Transverse colon (tissue), 4 donors: Measurements from ENCODE around the gene SLC38A10. TPM values are rescaled to one million over a fixed set of nuclear protein-coding genes. Genes with fewer than 3 reads are reported as not detected.

ENCODE experiments used
- DNase-seq: peaks from one replicate; pipeline ENCODE4 v3.0.0-alpha.2; 2019
- H3K27ac ChIP-seq, 4 donors: fragments of 200-600 bp; sonication (generic); 2 replicates each; pipeline ENCODE4 v1.5.1; 2016 to 2018; ENCODE audit warnings: inconsistent platforms in 4 of 4
- H3K27me3 ChIP-seq: fragments of 200-600 bp; sonication (generic); 2 replicates; pipeline ENCODE4 v1.5.1; 2017; ENCODE audit warnings: inconsistent platforms
- H3K36me3 ChIP-seq, 4 donors: fragments of 200-600 bp; sonication (generic); 2 replicates each; pipeline ENCODE4 v1.5.1; 2017 to 2019; ENCODE audit warnings: inconsistent platforms in 4 of 4
- H3K4me1 ChIP-seq, 4 donors: fragments of 200-600 bp; sonication (generic); 2 replicates each; pipeline ENCODE4 v1.5.1; 2017 to 2020; ENCODE audit warnings: inconsistent platforms in 4 of 4
- H3K4me3 ChIP-seq, 4 donors: fragments of 200-600 bp; sonication (generic); 1 replicate in 1 of 4; 2 replicates in 3 of 4; pipeline versions ENCODE4 v1.5.1 to v1.6.1; 2017 to 2019; ENCODE audit warnings: inconsistent platforms in 4 of 4
- H3K9me3 ChIP-seq, 2 donors: fragments of 200-600 bp; sonication (generic); 2 replicates each; pipeline ENCODE4 v1.5.1; 2017 to 2019; ENCODE audit warnings: inconsistent platforms in 2 of 2
- CTCF ChIP-seq, 5 experiments: fragments of 200-600 bp in 3 of 5; fragments of 450-650 bp in 2 of 5; sonication (generic) in 3 of 5; IDR thresholded peaks; 1 replicate in 2 of 5; 2 replicates in 3 of 5; pipeline ENCODE4 v1.5.1; 2016 to 2017; ENCODE audit warnings: antibody characterized with exemption in 5 of 5, inconsistent platforms in 3 of 5, mild to moderate bottlenecking in 2 of 5, moderate library complexity in 1 of 5
- EP300 ChIP-seq: sonication (generic); formaldehyde crosslinking; IDR thresholded peaks from one replicate; pipeline ENCODE4 v1.6.1; 2017; ENCODE audit warnings: antibody characterized with exemption, low read depth
- POLR2A ChIP-seq: fragments of 450-650 bp; IDR thresholded peaks from one replicate; pipeline ENCODE4 v1.6.1; 2016; ENCODE audit warnings: antibody characterized with exemption, mild to moderate bottlenecking, moderate library complexity
- POLR2AphosphoS5 ChIP-seq, 3 donors: sonication (generic); formaldehyde crosslinking; IDR thresholded peaks; one replicate each; pipeline ENCODE4 v1.6.1; 2016; ENCODE audit warnings: antibody characterized with exemption in 3 of 3
- WGBS, 2 donors: methylation state at CpG; one replicate each; pipeline ENCODE4 v1.1.5; 2018; ENCODE audit warnings: low coverage in 1 of 2; 5-methylcytosine and 5-hydroxymethylcytosine counted together
- in situ Hi-C, 4 donors: fragments of 200-750 bp; cut with MboI; loops; one replicate each; pipeline versions ENCODE4 v1.15.0 to v1.15.1; 2017; ENCODE audit warnings: low sequenced_read_pairs in 3 of 4, low pct_ligation_motif_present in 1 of 4, low pct_unique_long_range_greater_than_20kb in 1 of 4
- intact Hi-C: fragments of 100-400 bp; cut with DNase I; formaldehyde crosslinking; loops from one replicate; pipeline ENCODE4 v1.15.1; 2023; ENCODE audit warnings: low total_unique reads
- total RNA-seq, 4 donors: library from RNA; depleted of rRNA; stranded (reverse); fragments of >200 nt; gene quantifications; one replicate each; pipeline ENCODE4 v1.1.0, GENCODE V29; 2016

The SLC38A10 gene
- total RNA-seq, 4 donors from 2014 or later: 94.9 to 113 (median 98.9) TPM

GRCh38 chr17:81294512-81295030, 536 bp downstream of the SLC38A10 start:
- TF ChIP-seq CTCF (IDR thresholded peaks at IDR 0.05): no peak
- no peak for TF ChIP-seq EP300
- no peak for TF ChIP-seq POLR2AphosphoS5 (IDR thresholded peaks at IDR 0.05)
- TF ChIP-seq POLR2A: no peak
- peak; percentile 51 for DNase-seq
- in situ Hi-C loops (loop anchor here in 2 of 4 donors (25.0 kb wide), 2 partner anchors 93 to 193 kb away; partner anchors contain the start of gene BAHCC1 (in 1 of the 2)), intact Hi-C loops (loop anchor here (5.0 to 10.0 kb wide), 3 partner anchors 60 to 188 kb away; partner anchors contain the start of genes BAHCC1, NDUFAF8 and TEPSIN)
- Histone ChIP-seq H3K4me1 (peaks cover 8 to 42% (median 35%) of the 10 kb centered on the region in 4 donors), H3K9me3 (no peaks in the 10 kb centered on the region), H3K27me3 (no peaks in the 10 kb centered on the region), H3K36me3 (no peaks in the 10 kb centered on the region), H3K27ac (peak overlapping the region; percentile 93 to 98 (median 94)), H3K4me3 (peak overlapping the region; percentile 78 to 95 (median 86))
- 0% methylated on average over 45 of the region's 48 CpGs; no CpG with 5 or more reads in 1 of the 2 donors for WGBS, 2 donors

- Histone ChIP-seq H3K27ac (peak overlapping the region in 3 of 4 donors; percentile 18 to 96 (median 28)), H3K4me3 (no peak overlapping the region), H3K9me3 (no peaks in the 10 kb centered on the region), H3K27me3 (no peaks in the 10 kb centered on the region), H3K4me1 (peaks cover 8 to 45% (median 35%) of the 10 kb centered on the region in 4 donors), H3K36me3 (peaks cover 0 to 13% (median 0%) of the 10 kb centered on the region in 4 donors)
- in situ Hi-C loops (loop anchor here in 2 of 4 donors (25.0 kb wide), 2 partner anchors 95 to 195 kb away; partner anchors contain the start of gene BAHCC1 (in 1 of the 2)), intact Hi-C loops (loop anchor here (5.0 to 10.0 kb wide), 3 partner anchors 58 to 190 kb away; partner anchors contain the start of genes BAHCC1, NDUFAF8 and TEPSIN)
- no peak for TF ChIP-seq CTCF (IDR thresholded peaks at IDR 0.05)
- no peak for TF ChIP-seq POLR2A
- TF ChIP-seq EP300: no peak
- TF ChIP-seq POLR2AphosphoS5 (IDR thresholded peaks at IDR 0.05): no peak
- no peak for DNase-seq
- 84% methylated on average over 12 of the region's 12 CpGs; no CpG with 5 or more reads in 1 of the 2 donors for WGBS, 2 donors
Measured at GRCh38 chr17:81292450-81292849, 2.7 kb downstream of the SLC38A10 start.

- H3K4me3 ChIP-seq: no peak overlapping the region
- H3K36me3 ChIP-seq: peaks cover 0 to 13% (median 0%) of the 10 kb centered on the region in 4 donors
- 37% methylated on average over 16 of the region's 16 CpGs; no CpG with 5 or more reads in 1 of the 2 donors for WGBS, 2 donors
- TF ChIP-seq CTCF (IDR thresholded peaks at IDR 0.05): peak; percentile 69 to 84 (median 79)
- TF ChIP-seq POLR2AphosphoS5 (IDR thresholded peaks at IDR 0.05): no peak
- peaks cover 8 to 50% (median 35%) of the 10 kb centered on the region in 4 donors for H3K4me1 ChIP-seq
- no peaks in the 10 kb centered on the region for H3K27me3 ChIP-seq
- H3K27ac ChIP-seq: peak overlapping the region in 1 of 4 donors; percentile 28
- DNase-seq: peak; percentile 86
- no peaks in the 10 kb centered on the region for H3K9me3 ChIP-seq
- in situ Hi-C loops (loop anchor here in 2 of 4 donors (25.0 kb wide), 2 partner anchors 96 to 196 kb away; partner anchors contain the start of gene BAHCC1 (in 1 of the 2)), intact Hi-C loops (loop anchor here (5.0 to 10.0 kb wide), 3 partner anchors 57 to 191 kb away; partner anchors contain the start of genes BAHCC1, NDUFAF8 and TEPSIN)
Measured at GRCh38 chr17:81291662-81292061, 3.4 kb downstream of the SLC38A10 start.

- no peaks in the 10 kb centered on the region for H3K27me3 ChIP-seq
- in situ Hi-C loops: loop anchor here in 2 of 4 donors (25.0 kb wide), 2 partner anchors 97 to 197 kb away; partner anchors contain the start of gene BAHCC1 (in 1 of the 2)
- no peak for DNase-seq
- no peak for TF ChIP-seq POLR2AphosphoS5 (IDR thresholded peaks at IDR 0.05)
- no peak for TF ChIP-seq POLR2A
- TF ChIP-seq EP300: no peak
- no peak for TF ChIP-seq CTCF (IDR thresholded peaks at IDR 0.05)
- H3K4me3 ChIP-seq: no peak overlapping the region
- no peaks in the 10 kb centered on the region for H3K9me3 ChIP-seq
- WGBS, 2 donors: 96 to 100% methylated on average over 2 to 5 of the region's 5 CpGs
- H3K4me1 ChIP-seq: peaks cover 8 to 49% (median 29%) of the 10 kb centered on the region in 4 donors
- no peak overlapping the region for H3K27ac ChIP-seq
- intact Hi-C loops: loop anchor here (5.0 to 10.0 kb wide), 3 partner anchors 55 to 192 kb away; partner anchors contain the start of genes BAHCC1, NDUFAF8 and TEPSIN
- H3K36me3 ChIP-seq: peaks cover 0 to 13% (median 0%) of the 10 kb centered on the region in 4 donors
Measured at GRCh38 chr17:81290230-81290629, 4.9 kb downstream of the SLC38A10 start.
